ENCODE measurements around the gene ELN. TPM values are rescaled to one million over a fixed set of nuclear protein-coding genes. Genes with fewer than 3 reads are reported as not detected.
"Not testable (repeated sequence)": the region's sequence is repeated elsewhere in the genome, so short reads cannot be mapped to it uniquely, and the experiment has no call there.

Gene ELN
- total RNA-seq, 1 donor from 2014 or later: 29.0 TPM

GRCh38 chr7:74033372-74034311 lies 5.7 kb downstream of the ELN start:
- intact Hi-C loops (cut with micrococcal nuclease): no loop called here
- ATAC-seq (peak; percentile 72), DNase-seq (peak; percentile 91)

- DNase-seq: peak; percentile 73
- intact Hi-C loops (cut with micrococcal nuclease): no loop called here
- ATAC-seq: peak; percentile 39
These were observed 9.6 kb downstream of the ELN start for GRCh38 chr7:74037609-74038008.

- intact Hi-C loops (cut with micrococcal nuclease): no loop called here
- DNase-seq: peak; percentile 73
- peak; percentile 68 for ATAC-seq
These were observed 10.4 kb downstream of the ELN start for GRCh38 chr7:74038194-74038961.

GRCh38 chr7:74039337-74039736 lies 11.4 kb downstream of the ELN start:
- ATAC-seq (no peak), DNase-seq (no peak)
- intact Hi-C loops (cut with micrococcal nuclease): no loop called here

- intact Hi-C loops (cut with micrococcal nuclease): no loop called here
- DNase-seq (peak; percentile 29), ATAC-seq (no peak)
These were observed 12.3 kb downstream of the ELN start for GRCh38 chr7:74040101-74040790.

GRCh38 chr7:74040791-74041520 lies 13.0 kb downstream of the ELN start:
- intact Hi-C loops (cut with micrococcal nuclease): no loop called here
- peak; percentile 15 for DNase-seq
- no peak for ATAC-seq

- ATAC-seq (no peak), DNase-seq (peak; percentile 19)
- intact Hi-C loops (cut with micrococcal nuclease): no loop called here
These were observed 15.0 kb downstream of the ELN start for GRCh38 chr7:74042746-74043522.

GRCh38 chr7:74043523-74043951 lies 15.6 kb downstream of the ELN start:
- DNase-seq: peak; percentile 18
- intact Hi-C loops (cut with micrococcal nuclease): no loop called here
- ATAC-seq: no peak

- peak; percentile 33 for DNase-seq
These were observed 16.7 kb downstream of the ELN start for GRCh38 chr7:74044366-74045350.

GRCh38 chr7:74046581-74046980 lies 18.6 kb downstream of the ELN start:
- intact Hi-C loops (cut with micrococcal nuclease); ATAC-seq: not testable (repeated sequence)
- DNase-seq: peak; percentile 16

More at GRCh38 chr7:74044366-74045350, 16.7 kb downstream of the ELN start:
- intact Hi-C loops (cut with micrococcal nuclease): no loop called here
- no peak for ATAC-seq

GRCh38 chr7:74047804-74048380 lies 19.9 kb downstream of the ELN start:
- ATAC-seq: no peak
- intact Hi-C loops (cut with micrococcal nuclease): no loop called here
- DNase-seq: peak; percentile 6

GRCh38 chr7:74048999-74049599 lies 21.1 kb downstream of the ELN start:
- intact Hi-C loops (cut with micrococcal nuclease): no loop called here
- no peak for ATAC-seq
- DNase-seq: no peak

- intact Hi-C loops (cut with micrococcal nuclease): no loop called here
- no peak for DNase-seq
- ATAC-seq: no peak
These were observed 22.2 kb downstream of the ELN start for GRCh38 chr7:74049997-74050798.

GRCh38 chr7:74051193-74051592 lies 23.2 kb downstream of the ELN start:
- intact Hi-C loops (cut with micrococcal nuclease): no loop called here
- ATAC-seq (peak; percentile 45), DNase-seq (no peak)

- ATAC-seq (no peak), DNase-seq (no peak)
- intact Hi-C loops (cut with micrococcal nuclease): no loop called here
These were observed 23.8 kb downstream of the ELN start for GRCh38 chr7:74051629-74052410.
